ENCODE measurements around the gene XYLT2.

GRCh38 chr17:50301891-50302584 lies 43.9 kb upstream of the XYLT2 start:
- TF ChIP-seq POLR2A (IDR thresholded peaks at IDR 0.05): no peak
- TF ChIP-seq CTCF (IDR thresholded peaks at IDR 0.05): no peak
